Nephron (organoid): Measurements from ENCODE around the gene EBF4.
A peak's percentile ranks its signal among the peaks of the same experiment; 100 is the strongest.

Experiments
- H3K27ac Mint-ChIP-seq, 3 experiments: 2 replicates each; pipeline ENCODE4 v1.8.0; 2020; ENCODE audit warnings: mixed read lengths in 3 of 3, mild to moderate bottlenecking in 2 of 3, moderate library complexity in 1 of 3
- H3K27me3 Mint-ChIP-seq: 2 replicates; pipeline ENCODE4 v1.8.0; 2021; ENCODE audit warnings: low read depth, mild to moderate bottlenecking, moderate library complexity, mixed read lengths
- H3K36me3 Mint-ChIP-seq: 2 replicates; pipeline ENCODE4 v1.8.0; 2020; ENCODE audit warnings: low read depth, mixed read lengths
- H3K4me1 Mint-ChIP-seq: 2 replicates; pipeline ENCODE4 v1.8.0; 2020; ENCODE audit warnings: mixed read lengths
- H3K4me3 Mint-ChIP-seq, 3 experiments: 2 replicates each; pipeline ENCODE4 v1.8.0; 2020; ENCODE audit warnings: mild to moderate bottlenecking in 3 of 3, mixed read lengths in 3 of 3, moderate library complexity in 2 of 3
- H3K9me3 Mint-ChIP-seq: 2 replicates; pipeline ENCODE4 v1.8.0; 2020; ENCODE audit warnings: mixed read lengths
- TF ChIP-seq, protein P1 (sequence below), 3 experiments: fragments of 200-600 bp; sonication (generic); IDR thresholded peaks; one replicate each; pipeline ENCODE4 v1.5.0; 2021; ENCODE audit warnings: antibody characterized with exemption in 3 of 3; ENCODE audit not compliant: unreplicated experiment in 3 of 3

Gene EBF4

DNA sequence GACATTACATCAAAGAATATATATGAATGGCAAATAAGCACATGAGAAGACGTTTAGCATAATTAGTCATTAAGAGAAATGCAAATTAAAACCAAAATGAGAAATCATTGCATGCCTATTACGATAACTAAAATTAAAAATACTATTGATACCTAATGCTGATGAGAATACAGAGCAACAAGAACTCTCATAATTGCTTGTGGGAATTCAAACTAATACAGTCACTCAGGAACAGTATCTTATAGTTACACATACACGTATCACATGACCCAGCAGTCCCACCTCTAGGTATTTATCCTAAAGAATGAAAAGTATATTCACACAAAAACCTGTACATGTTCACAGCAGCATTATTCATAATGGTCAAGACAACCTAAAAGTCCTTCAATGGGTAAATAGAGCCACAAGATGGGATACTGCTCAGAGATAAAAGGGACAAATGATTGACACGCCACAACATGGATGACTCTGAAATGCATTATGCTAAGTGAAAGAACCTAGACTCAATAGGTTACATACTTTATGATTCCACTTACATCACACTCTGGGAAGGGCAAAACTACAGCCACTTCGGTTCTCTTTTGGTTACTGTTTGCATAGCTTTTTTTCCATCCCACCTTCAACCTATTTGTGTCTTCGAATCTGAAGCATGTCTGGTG, 91.5 kb downstream of the EBF4 start:
- peaks cover 8% of the 10 kb centered on the region for H3K9me3 Mint-ChIP-seq
- H3K4me3 Mint-ChIP-seq = no peak overlapping the region
- H3K4me1 Mint-ChIP-seq = no peaks in the 10 kb centered on the region

DNA sequence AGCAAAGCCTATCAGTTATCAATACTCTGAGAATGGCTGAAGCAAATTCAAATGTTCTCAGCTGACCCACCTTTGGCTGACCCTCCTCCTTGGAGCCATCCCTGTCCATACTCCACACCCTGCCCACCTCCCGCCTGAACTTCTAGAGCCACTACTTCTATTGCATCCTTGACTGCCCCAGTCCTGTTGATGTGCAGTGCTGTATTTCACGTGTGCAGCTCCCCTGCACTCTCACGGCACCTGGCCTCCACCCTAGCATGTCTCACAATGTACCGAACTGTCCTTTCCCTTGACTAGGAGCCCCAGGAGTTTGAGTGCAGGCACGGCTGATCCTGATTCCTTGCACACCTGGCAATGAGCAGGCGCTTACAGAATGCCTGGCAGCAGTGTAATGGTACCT, 100.9 kb downstream of the EBF4 start:
- TF ChIP-seq, protein P1, sequence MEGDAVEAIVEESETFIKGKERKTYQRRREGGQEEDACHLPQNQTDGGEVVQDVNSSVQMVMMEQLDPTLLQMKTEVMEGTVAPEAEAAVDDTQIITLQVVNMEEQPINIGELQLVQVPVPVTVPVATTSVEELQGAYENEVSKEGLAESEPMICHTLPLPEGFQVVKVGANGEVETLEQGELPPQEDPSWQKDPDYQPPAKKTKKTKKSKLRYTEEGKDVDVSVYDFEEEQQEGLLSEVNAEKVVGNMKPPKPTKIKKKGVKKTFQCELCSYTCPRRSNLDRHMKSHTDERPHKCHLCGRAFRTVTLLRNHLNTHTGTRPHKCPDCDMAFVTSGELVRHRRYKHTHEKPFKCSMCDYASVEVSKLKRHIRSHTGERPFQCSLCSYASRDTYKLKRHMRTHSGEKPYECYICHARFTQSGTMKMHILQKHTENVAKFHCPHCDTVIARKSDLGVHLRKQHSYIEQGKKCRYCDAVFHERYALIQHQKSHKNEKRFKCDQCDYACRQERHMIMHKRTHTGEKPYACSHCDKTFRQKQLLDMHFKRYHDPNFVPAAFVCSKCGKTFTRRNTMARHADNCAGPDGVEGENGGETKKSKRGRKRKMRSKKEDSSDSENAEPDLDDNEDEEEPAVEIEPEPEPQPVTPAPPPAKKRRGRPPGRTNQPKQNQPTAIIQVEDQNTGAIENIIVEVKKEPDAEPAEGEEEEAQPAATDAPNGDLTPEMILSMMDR (IDR thresholded peaks at IDR 0.05; ENCODE audit: unreplicated experiment in 3 of 3) = no peak
- Mint-ChIP-seq H3K36me3 (peaks cover 58% of the 10 kb centered on the region), H3K4me1 (no peaks in the 10 kb centered on the region), H3K9me3 (peaks cover 3% of the 10 kb centered on the region), H3K4me3 (no peak overlapping the region), H3K27ac (peak overlapping the region in 2 of 3 experiments; percentile 20 to 50), H3K27me3 (no peaks in the 10 kb centered on the region)

More for the DNA sequence above, 91.5 kb downstream of the EBF4 start:
- H3K27me3 Mint-ChIP-seq = peaks cover 26% of the 10 kb centered on the region
- H3K27ac Mint-ChIP-seq = no peak overlapping the region
- TF ChIP-seq, protein P1 (IDR thresholded peaks at IDR 0.05; ENCODE audit: unreplicated experiment in 3 of 3) = no peak
- H3K36me3 Mint-ChIP-seq = no peaks in the 10 kb centered on the region

DNA sequence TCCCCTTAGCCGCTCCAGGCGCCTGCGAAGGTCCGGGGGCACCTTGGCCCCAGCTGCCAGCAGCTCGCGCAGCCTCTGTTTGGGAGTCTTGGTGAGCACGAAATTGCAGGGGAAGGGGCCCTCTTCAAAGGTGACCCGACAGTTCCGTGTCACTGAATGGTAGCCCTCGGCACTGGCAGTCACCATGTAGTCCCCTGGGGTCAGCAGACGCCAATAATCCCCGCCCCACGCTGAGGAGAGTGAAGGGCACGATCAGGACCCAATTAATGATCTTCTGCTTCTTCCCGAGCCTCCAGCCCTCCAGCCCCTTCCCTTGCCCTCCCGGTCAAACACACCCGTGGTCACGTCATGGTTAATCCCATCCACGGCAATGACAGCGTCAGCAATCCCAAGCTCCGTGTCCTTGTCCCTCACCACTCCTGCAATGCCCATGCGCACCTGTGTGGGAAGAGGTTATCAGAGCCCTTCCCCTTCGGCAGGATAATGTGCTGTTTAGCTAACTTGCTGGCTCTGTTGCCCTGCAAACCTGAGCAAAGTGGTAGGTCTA, 101.7 kb downstream of the EBF4 start:
- Mint-ChIP-seq H3K4me3 (no peak overlapping the region), H3K36me3 (peaks cover 65% of the 10 kb centered on the region), H3K9me3 (peaks cover 3% of the 10 kb centered on the region), H3K27ac (no peak overlapping the region), H3K27me3 (no peaks in the 10 kb centered on the region), H3K4me1 (peaks cover 6% of the 10 kb centered on the region)
- TF ChIP-seq, protein P1 (IDR thresholded peaks at IDR 0.05; ENCODE audit: unreplicated experiment in 3 of 3) = no peak

DNA sequence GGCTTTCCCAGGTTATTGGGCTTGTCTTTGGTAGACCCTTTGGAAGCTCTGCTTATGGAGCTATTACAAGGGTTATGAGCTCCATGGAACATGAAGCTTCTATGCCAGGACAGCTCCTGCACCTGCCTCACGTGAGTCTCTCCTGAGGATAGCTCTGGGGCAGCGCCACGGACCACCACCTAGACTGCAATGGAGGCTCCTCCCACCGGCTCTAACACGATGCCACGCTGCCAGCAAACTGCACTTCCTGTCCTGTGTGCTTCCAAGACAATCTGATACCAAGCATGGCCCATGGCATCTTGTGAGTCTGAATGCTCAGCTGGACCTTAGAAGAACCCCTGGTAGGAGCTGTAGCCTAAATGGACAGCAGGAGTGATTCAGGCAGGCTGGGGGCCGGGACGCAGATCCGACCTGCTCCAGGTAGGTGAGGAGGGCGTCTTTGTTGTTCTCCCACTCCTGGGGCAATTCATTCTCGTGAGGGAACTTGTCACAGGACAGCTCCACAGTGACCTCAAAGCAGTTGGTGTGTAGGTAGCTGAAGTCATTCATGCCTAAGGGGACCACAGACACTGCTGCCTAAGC, 102.4 kb downstream of the EBF4 start:
- H3K9me3 Mint-ChIP-seq = peaks cover 3% of the 10 kb centered on the region
- TF ChIP-seq, protein P1 (IDR thresholded peaks at IDR 0.05; ENCODE audit: unreplicated experiment in 3 of 3) = no peak
- H3K36me3 Mint-ChIP-seq = peaks cover 65% of the 10 kb centered on the region
- H3K4me3 Mint-ChIP-seq = no peak overlapping the region
- H3K27ac Mint-ChIP-seq = no peak overlapping the region
- peaks cover 13% of the 10 kb centered on the region for H3K4me1 Mint-ChIP-seq
- H3K27me3 Mint-ChIP-seq = no peaks in the 10 kb centered on the region

DNA sequence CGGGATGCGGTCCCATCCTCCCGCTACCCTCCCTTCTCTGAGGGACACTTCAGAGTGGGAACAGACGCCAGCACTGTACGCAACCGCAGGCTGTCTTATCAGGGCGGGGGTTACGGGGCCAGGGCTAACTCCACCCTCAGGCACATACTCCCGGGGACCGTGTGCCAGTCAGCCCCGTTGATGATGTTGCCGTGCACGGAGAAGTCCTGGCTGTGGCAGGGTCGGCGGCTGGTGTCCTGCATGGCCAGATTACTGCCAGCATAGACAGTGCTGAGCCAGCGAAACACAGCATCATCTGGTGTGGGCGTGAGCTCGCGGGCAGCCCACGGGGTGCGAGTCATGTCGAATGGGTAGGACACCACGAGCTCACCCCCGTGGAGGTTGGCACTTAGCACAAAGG, 102.9 kb downstream of the EBF4 start:
- H3K4me1 Mint-ChIP-seq = peaks cover 15% of the 10 kb centered on the region
- peaks cover 61% of the 10 kb centered on the region for H3K36me3 Mint-ChIP-seq
- H3K9me3 Mint-ChIP-seq = peaks cover under 1% of the 10 kb centered on the region
- TF ChIP-seq, protein P1 (IDR thresholded peaks at IDR 0.05; ENCODE audit: unreplicated experiment in 3 of 3) = no peak
- H3K4me3 Mint-ChIP-seq = no peak overlapping the region
- H3K27me3 Mint-ChIP-seq = no peaks in the 10 kb centered on the region
- H3K27ac Mint-ChIP-seq = no peak overlapping the region
